AG04449 (cell line): Measurements from ENCODE around the gene CEACAM18.

Experiments used
- CTCF ChIA-PET: fragments of 350-600 bp; formaldehyde crosslinking; extraction: SDS; loops from one replicate; lab custom pipeline; 2021; ENCODE audit warnings: antibody characterized with exemption; lab: Yijun Ruan, JAX
- POLR2A ChIA-PET: fragments of 400-600, 350-600 bp; formaldehyde crosslinking; extraction: SDS; loops from one replicate; lab custom pipeline; 2020; ENCODE audit warnings: antibody characterized with exemption, inconsistent platforms; lab: Yijun Ruan, JAX
- DNase-seq: peaks from one replicate; pipeline ENCODE4 v3.0.0-alpha.2; 2010; ENCODE audit warnings: low read depth, low spot score
- H3K4me3 ChIP-seq: 2 replicates; pipeline ENCODE4 v1.5.1; 2011; ENCODE audit warnings: low read depth, mild to moderate bottlenecking, control low read depth, low read length
- TF ChIP-seq, protein P1 (sequence below): IDR thresholded peaks from one replicate; pipeline ENCODE4 v1.5.1; 2011; ENCODE audit warnings: mild to moderate bottlenecking, moderate library complexity, low read length, control low read depth, inconsistent platforms; ENCODE audit not compliant: insufficient read depth; ENCODE audit errors: missing control alignments

Gene CEACAM18

DNA sequence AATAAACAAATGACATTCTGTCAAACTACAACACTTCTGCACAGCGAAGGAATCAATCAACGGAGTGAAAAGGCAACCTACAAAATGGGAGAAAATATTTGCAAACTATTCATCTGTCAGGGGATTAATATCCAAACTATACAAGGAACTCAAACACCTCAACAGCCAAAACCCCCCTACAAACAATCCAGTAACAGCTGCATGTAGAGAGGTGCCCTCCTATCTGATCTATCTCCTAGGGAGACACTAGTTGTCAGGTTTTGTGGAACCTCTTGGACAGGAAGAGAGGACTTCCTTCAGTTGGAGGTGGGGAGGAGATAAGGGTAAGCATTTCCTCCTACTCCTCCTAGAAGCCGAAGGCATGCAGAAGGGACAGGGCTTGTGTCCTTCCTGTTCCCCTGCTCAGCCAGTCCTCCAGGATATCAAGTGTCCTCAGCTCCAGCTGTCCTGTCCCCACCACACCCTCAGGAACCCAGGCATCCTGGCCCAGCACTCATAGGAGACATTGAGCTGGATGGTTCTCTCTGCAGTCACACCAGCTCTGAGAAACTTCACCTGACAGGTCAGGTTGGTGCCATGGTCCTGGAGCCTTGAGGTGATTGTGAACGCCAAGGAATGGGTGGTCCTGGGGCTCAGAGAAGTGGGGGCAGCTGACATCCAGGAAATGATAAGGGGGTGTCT is 10.3 kb upstream of the CEACAM18 start:
- H3K4me3 ChIP-seq, result no peak overlapping the region
- DNase-seq, result no peak
- TF ChIP-seq, protein P1, sequence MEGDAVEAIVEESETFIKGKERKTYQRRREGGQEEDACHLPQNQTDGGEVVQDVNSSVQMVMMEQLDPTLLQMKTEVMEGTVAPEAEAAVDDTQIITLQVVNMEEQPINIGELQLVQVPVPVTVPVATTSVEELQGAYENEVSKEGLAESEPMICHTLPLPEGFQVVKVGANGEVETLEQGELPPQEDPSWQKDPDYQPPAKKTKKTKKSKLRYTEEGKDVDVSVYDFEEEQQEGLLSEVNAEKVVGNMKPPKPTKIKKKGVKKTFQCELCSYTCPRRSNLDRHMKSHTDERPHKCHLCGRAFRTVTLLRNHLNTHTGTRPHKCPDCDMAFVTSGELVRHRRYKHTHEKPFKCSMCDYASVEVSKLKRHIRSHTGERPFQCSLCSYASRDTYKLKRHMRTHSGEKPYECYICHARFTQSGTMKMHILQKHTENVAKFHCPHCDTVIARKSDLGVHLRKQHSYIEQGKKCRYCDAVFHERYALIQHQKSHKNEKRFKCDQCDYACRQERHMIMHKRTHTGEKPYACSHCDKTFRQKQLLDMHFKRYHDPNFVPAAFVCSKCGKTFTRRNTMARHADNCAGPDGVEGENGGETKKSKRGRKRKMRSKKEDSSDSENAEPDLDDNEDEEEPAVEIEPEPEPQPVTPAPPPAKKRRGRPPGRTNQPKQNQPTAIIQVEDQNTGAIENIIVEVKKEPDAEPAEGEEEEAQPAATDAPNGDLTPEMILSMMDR, result no peak
- POLR2A ChIA-PET, result no interaction called here
- CTCF ChIA-PET, result interaction anchor here (0.6 to 2.2 kb wide), 4 partner anchors 32 to 193 kb away, joined by 3 to 7 read pairs (median 3); no protein-coding TSS in a partner anchor

DNA sequence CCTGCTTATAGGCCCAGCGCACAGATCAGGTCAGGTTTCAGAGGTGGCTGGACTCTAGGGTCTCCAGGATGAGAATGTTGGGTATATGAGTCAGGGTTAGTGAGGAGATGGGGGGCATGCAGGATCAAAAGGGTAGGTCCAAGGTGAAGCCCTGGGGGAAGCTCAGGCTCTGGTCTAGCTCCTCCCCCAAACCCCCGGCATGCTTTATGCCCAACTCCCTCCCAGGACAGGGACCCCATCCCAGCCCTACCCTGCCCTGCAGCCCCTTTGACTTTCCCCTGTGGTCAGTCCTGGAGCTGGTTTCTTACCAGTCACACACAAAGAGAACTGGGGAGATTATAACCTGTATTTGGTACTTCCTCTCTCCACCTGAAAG is 9.8 kb upstream of the CEACAM18 start:
- POLR2A ChIA-PET, result no interaction called here
- CTCF ChIA-PET, result interaction anchor here (0.6 to 10.5 kb wide), 3 partner anchors 32 to 190 kb away, joined by 3 to 184 read pairs (median 7); no protein-coding TSS in a partner anchor
- TF ChIP-seq, protein P1, result no peak
- no peak for DNase-seq
- H3K4me3 ChIP-seq, result no peak overlapping the region

DNA sequence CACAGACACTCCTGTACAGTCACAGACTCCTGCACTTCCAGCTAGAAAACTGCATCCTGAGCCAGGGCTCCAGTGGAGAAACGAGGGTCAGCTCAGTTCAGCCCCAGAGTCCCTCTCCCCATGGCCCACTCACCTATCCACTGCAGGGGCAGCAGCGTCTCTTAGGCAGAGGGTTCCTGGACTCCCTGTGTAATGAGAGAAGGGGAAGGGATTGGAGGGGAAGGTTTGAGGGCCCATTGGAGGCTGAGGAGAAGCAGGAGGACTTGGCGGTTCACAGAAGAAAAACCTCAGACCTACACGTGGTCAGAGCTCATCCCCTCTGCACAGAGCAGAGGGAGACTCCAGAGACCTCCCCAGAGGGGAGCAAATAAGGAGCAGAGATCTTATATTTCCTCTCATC is 9.2 kb upstream of the CEACAM18 start:
- ChIA-PET CTCF (interaction anchor here (10.5 kb wide), 1 partner anchor 189 kb away, joined by 184 read pairs; no protein-coding TSS in a partner anchor), POLR2A (no interaction called here)
- TF ChIP-seq, protein P1, result no peak
- DNase-seq, result no peak
- H3K4me3 ChIP-seq, result no peak overlapping the region

DNA sequence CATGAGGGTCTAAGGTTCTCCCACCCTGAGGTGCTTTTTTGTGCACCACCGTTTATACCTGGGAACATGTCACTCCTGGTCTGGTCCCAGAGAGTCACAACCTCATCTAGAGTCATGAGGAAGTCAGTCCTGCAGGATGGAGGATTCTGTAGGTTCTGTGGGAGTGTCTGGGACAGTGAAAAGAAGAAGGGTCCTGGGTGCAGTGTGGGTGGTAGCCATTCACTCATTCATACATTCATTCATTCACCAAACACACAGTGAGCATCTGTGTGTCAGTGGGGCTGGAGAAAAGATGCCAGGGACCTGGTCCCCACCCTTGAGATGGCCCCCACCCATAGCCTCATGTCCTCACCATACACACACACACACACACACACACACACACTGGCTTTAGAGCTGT is 8.7 kb upstream of the CEACAM18 start:
- ChIA-PET POLR2A (no interaction called here), CTCF (interaction anchor here (10.5 kb wide), 1 partner anchor 188 kb away, joined by 184 read pairs; no protein-coding TSS in a partner anchor)
- H3K4me3 ChIP-seq, result no peak overlapping the region
- TF ChIP-seq, protein P1, result no peak
- no peak for DNase-seq

DNA sequence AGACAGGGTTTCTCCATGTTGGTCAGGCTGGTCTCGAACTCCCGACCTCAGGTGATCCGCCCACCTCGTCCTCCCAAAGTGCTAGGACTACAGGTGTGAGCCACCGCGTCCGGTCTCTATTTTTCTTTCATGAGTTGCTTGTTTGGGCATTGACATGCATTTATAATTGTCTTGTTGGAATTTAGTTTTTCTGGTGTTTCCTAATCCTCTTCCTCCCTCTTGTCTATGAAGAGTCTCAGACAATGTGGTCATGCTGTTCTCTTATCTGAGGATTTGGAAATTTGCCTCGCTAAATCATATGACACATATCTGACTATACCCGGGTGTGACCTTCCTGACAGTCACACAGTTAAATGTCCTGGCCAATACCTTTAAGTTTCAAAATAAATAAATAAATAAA is 7.4 kb upstream of the CEACAM18 start:
- DNase-seq, result no peak
- CTCF ChIA-PET, result interaction anchor here (0.5 to 10.5 kb wide), 5 partner anchors 10 to 306 kb away, joined by 3 to 184 read pairs (median 5); no protein-coding TSS in a partner anchor
- no peak overlapping the region for H3K4me3 ChIP-seq

DNA sequence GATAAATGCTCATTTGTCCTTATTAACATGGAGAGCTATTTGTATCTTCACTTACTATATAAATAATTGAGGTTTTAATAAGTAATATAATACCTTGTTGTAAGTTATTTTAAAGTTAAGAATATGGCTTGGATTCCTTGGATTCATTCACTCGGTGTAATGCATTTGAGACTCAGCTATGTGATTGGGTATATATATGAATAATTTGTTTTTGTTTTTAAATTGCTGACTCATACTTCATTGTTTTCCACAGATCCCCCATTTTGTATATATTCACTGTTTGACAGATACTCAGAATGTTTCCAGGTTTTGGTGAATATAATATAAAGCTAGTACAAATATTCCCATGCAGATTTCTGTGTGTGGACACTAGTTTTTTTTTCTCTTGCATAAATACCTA is 6.8 kb upstream of the CEACAM18 start:
- no peak for DNase-seq
- H3K4me3 ChIP-seq, result no peak overlapping the region
- ChIA-PET CTCF (interaction anchor here (1.2 to 10.5 kb wide), 5 partner anchors 11 to 305 kb away, joined by 4 to 184 read pairs (median 5); no protein-coding TSS in a partner anchor), POLR2A (interaction anchor here (0.6 kb wide), 1 partner anchor 109 kb away, joined by 6 read pairs; no protein-coding TSS in a partner anchor)
- TF ChIP-seq, protein P1, result no peak

More for the DNA sequence above, 7.4 kb upstream of the CEACAM18 start:
- TF ChIP-seq, protein P1, result no peak
- POLR2A ChIA-PET, result interaction anchor here (0.6 kb wide), 1 partner anchor 110 kb away, joined by 6 read pairs; no protein-coding TSS in a partner anchor
